ENCODE results near the gene ZNHIT6.

DNA sequence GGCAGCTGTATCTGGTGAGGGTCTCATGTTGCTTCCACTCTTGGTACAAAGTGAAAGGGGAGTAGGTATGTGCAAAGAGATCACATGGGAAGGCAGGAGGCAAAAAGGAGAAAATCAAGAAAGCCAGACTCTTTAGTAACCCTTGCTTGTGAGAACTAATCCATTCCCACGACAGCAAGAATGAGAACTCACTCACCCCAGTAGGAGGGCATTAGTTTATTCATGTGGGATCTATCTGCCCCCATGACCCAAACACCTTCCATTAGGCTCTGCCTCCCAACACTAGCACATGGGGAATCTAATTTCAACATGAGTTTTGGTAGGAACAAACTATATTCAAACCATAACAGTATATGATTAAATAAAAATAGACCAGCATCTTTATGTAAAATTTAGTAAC is 57.6 kb downstream of the ZNHIT6 start:
- no peak for TF ChIP-seq POLR2A (IDR thresholded peaks at IDR 0.05)
- TF ChIP-seq, protein P1, sequence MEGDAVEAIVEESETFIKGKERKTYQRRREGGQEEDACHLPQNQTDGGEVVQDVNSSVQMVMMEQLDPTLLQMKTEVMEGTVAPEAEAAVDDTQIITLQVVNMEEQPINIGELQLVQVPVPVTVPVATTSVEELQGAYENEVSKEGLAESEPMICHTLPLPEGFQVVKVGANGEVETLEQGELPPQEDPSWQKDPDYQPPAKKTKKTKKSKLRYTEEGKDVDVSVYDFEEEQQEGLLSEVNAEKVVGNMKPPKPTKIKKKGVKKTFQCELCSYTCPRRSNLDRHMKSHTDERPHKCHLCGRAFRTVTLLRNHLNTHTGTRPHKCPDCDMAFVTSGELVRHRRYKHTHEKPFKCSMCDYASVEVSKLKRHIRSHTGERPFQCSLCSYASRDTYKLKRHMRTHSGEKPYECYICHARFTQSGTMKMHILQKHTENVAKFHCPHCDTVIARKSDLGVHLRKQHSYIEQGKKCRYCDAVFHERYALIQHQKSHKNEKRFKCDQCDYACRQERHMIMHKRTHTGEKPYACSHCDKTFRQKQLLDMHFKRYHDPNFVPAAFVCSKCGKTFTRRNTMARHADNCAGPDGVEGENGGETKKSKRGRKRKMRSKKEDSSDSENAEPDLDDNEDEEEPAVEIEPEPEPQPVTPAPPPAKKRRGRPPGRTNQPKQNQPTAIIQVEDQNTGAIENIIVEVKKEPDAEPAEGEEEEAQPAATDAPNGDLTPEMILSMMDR (IDR thresholded peaks at IDR 0.05), result no peak
